ENCODE data around the gene ZNF879. TPM values are rescaled to one million over a fixed set of nuclear protein-coding genes. Genes with fewer than 3 reads are reported as not detected.

Gene ZNF879
- total and polyA plus RNA-seq, 2 of the 13 experiments (the other 11 are each of a cell fraction or from before 2014, with no cell fraction given), result 0.83 to 2.8 TPM

DNA sequence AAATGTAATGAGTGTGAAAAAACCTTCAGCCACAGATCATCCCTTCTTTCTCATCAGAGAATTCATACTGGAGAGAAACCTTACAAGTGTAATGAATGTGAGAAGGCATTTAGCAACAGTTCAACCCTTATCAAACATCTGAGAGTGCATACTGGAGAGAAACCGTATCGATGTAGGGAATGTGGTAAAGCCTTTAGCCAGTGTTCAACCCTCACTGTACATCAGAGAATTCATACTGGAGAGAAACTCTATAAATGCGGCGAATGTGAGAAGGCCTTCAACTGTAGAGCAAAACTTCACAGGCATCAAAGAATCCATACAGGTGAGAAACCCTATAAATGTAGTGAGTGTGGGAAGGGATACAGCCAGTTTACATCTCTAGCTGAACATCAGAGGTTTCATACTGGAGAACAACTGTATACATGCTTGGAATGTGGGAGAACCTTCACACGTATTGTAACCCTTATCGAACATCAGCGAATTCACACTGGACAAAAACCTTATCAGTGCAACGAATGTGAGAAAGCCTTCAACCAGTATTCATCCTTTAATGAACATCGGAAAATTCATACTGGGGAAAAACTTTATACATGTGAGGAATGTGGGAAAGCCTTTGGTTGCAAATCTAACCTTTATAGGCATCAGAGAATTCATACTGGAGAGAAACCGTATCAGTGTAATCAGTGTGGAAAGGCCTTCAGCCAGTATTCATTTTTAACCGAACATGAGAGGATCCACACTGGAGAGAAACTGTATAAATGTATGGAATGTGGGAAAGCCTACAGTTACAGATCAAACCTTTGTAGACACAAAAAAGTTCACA lies 55.8 kb downstream of the ZNF879 start:
- 0 out of 2 replicates have a peak, but pooled peaks have one; percentile 62 for TF ChIP-seq ZNF274 (CRISPR knock-in tag; IDR thresholded peaks at IDR 0.05)
- no peak for TF ChIP-seq ARID2 (CRISPR knock-in tag; IDR thresholded peaks at IDR 0.05; ENCODE audit: borderline replicate concordance)
- in situ Hi-C loops (cut with HindIII; ENCODE audit: extremely low pct_ligation_motif_present, low pct_unique_long_range_greater_than_20kb) (no loop called here), intact Hi-C loops (cut with micrococcal nuclease; ENCODE audit: unreplicated experiment) (no loop called here)
- Histone ChIP-seq H4K20me1 (ENCODE audit: insufficient read depth, low read length) (no peaks in the 10 kb centered on the region), H3K4me2 (ENCODE audit: low read depth, low read length) (no peak overlapping the region), H3K4me1 (ENCODE audit: insufficient read depth, low read length) (no peaks in the 10 kb centered on the region), H3K4me3 (replicated peaks in 1 of 3; ENCODE audit: insufficient read depth in 1 of 3, low read depth in 2 of 3, low read length in 3 of 3) (no peak overlapping the region), H3K36me3 (replicated peaks in 1 of 2; ENCODE audit: control insufficient read depth in 1 of 2, insufficient read depth in 2 of 2, low read length in 2 of 2) (no peaks in the 10 kb centered on the region), H3K27me3 (ENCODE audit: control insufficient read depth in 1 of 2, insufficient read depth in 2 of 2, low read length in 2 of 2) (no peaks in the 10 kb centered on the region), H3K9me3 (ENCODE audit: low read length) (peaks cover 93% of the 10 kb centered on the region), H2AFZ (ENCODE audit: low read length) (no peak overlapping the region), H3K79me2 (ENCODE audit: insufficient read depth, low read length) (no peaks in the 10 kb centered on the region), H3K9ac (ENCODE audit: insufficient read depth, low read depth, low read length) (no peak overlapping the region), H3K27ac (ENCODE audit: extremely low read length, insufficient read depth, low read length) (no peak overlapping the region)
- no peak for ATAC-seq
- no peak for DNase-seq (ENCODE audit: low spot score)
- ChIA-PET CTCF (ENCODE audit: low intra/inter-chr PET ratio, low total read pairs) (no interaction called here), POLR2A (no interaction called here)
- WGBS (ENCODE audit: low lambda C conversion rate), result 14% methylated on average over 11 of the region's 11 CpGs
- no TSS peak for BruUV-seq (replicated peaks)
- FAIRE-seq, result no peak

DNA sequence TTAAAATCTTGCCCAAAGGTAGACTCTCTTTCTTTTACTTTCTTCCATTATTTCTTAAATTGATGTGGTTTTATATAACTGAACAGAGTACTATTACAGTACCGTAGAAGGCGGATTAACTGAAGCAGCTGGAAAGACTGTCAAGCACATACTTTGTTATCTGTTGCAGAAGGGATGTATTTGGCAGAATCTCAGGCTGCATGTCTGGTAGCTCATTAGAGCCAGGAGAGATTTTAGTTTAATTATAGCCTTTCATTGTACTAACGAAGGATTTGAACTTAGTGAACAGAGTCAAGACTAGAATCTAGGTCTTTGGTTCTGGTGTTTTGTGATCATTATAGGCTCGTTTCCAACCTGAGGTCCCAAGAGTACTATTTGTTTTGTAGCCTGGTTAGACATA lies 57.1 kb downstream of the ZNF879 start:
- Histone ChIP-seq H2AFZ (ENCODE audit: low read length) (no peak overlapping the region), H4K20me1 (ENCODE audit: insufficient read depth, low read length) (no peaks in the 10 kb centered on the region), H3K4me3 (replicated peaks in 1 of 3; ENCODE audit: insufficient read depth in 1 of 3, low read depth in 2 of 3, low read length in 3 of 3) (no peak overlapping the region), H3K9me3 (ENCODE audit: low read length) (peaks cover 96% of the 10 kb centered on the region), H3K4me2 (ENCODE audit: low read depth, low read length) (no peak overlapping the region), H3K27ac (ENCODE audit: extremely low read length, insufficient read depth, low read length) (no peak overlapping the region), H3K36me3 (replicated peaks in 1 of 2; ENCODE audit: control insufficient read depth in 1 of 2, insufficient read depth in 2 of 2, low read length in 2 of 2) (no peaks in the 10 kb centered on the region), H3K79me2 (ENCODE audit: insufficient read depth, low read length) (no peaks in the 10 kb centered on the region), H3K27me3 (ENCODE audit: control insufficient read depth in 1 of 2, insufficient read depth in 2 of 2, low read length in 2 of 2) (no peaks in the 10 kb centered on the region), H3K9ac (ENCODE audit: insufficient read depth, low read depth, low read length) (no peak overlapping the region), H3K4me1 (ENCODE audit: insufficient read depth, low read length) (no peaks in the 10 kb centered on the region)
- 50% methylated on average over 4 of the region's 4 CpGs for WGBS (ENCODE audit: low lambda C conversion rate)
- no peak for FAIRE-seq
- intact Hi-C loops (cut with micrococcal nuclease; ENCODE audit: unreplicated experiment) (no loop called here), in situ Hi-C loops (cut with HindIII; ENCODE audit: extremely low pct_ligation_motif_present, low pct_unique_long_range_greater_than_20kb) (no loop called here)
- ChIA-PET CTCF (ENCODE audit: low intra/inter-chr PET ratio, low total read pairs) (no interaction called here), POLR2A (no interaction called here)
- no peak for TF ChIP-seq ZNF3 (CRISPR knock-in tag; IDR thresholded peaks at IDR 0.05)
- TF ChIP-seq ATRX (CRISPR knock-in tag; IDR thresholded peaks at IDR 0.05; ENCODE audit: borderline replicate concordance), result no peak
- TF ChIP-seq, protein P1, sequence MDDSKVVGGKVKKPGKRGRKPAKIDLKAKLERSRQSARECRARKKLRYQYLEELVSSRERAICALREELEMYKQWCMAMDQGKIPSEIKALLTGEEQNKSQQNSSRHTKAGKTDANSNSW (CRISPR knock-in tag; IDR thresholded peaks at IDR 0.05; ENCODE audit: borderline replicate concordance), result no peak
- TF ChIP-seq ZNF713 (CRISPR knock-in tag; IDR thresholded peaks at IDR 0.05), result no peak
- no peak for TF ChIP-seq ZNF569 (CRISPR knock-in tag; IDR thresholded peaks at IDR 0.05; ENCODE audit: borderline replicate concordance)
- TF ChIP-seq MED8 (CRISPR knock-in tag; IDR thresholded peaks at IDR 0.05; ENCODE audit: insufficient replicate concordance), result no peak
- no peak for TF ChIP-seq HOXA7 (CRISPR knock-in tag; IDR thresholded peaks at IDR 0.05)
- no peak for TF ChIP-seq TBP (CRISPR knock-in tag; IDR thresholded peaks at IDR 0.05)
- no peak for TF ChIP-seq SRF (IDR thresholded peaks at IDR 0.05; ENCODE audit: low read depth, low read length)
- TF ChIP-seq ZNF839 (CRISPR knock-in tag; IDR thresholded peaks at IDR 0.05; ENCODE audit: borderline replicate concordance), result no peak
- no peak for TF ChIP-seq ZC3H13 (CRISPR knock-in tag; IDR thresholded peaks at IDR 0.05)
- BruUV-seq (replicated peaks), result no TSS peak
- ATAC-seq, result no peak
- no peak for DNase-seq (ENCODE audit: low spot score)
